PFSK-1 (cell line): ENCODE results near the gene GPR17.

Experiments
- FOXP2 ChIP-seq: optimal IDR thresholded peaks from 2 replicates; pipeline ENCODE3; 2011; ENCODE audit warnings: borderline replicate concordance, control low read depth, inconsistent platforms; ENCODE audit not compliant: insufficient read depth; ENCODE audit errors: extremely low read length, extremely low read depth
- POLR2AphosphoS5 ChIP-seq: IDR thresholded peaks from 2 replicates; pipeline ENCODE4 v1.6.1; 2012; ENCODE audit warnings: low read depth, mild to moderate bottlenecking, control low read depth, low read length, moderate library complexity
- REST ChIP-seq, 2 experiments: IDR thresholded peaks; 2 replicates each; pipeline versions ENCODE4 v1.6.1 to v1.8.0; 2011 to 2012; ENCODE audit warnings: low read depth in 2 of 2, low read length in 2 of 2, control low read depth in 1 of 2, inconsistent platforms in 1 of 2, mild to moderate bottlenecking in 1 of 2, moderate library complexity in 1 of 2; ENCODE audit not compliant: insufficient read depth in 1 of 2
- SIN3A ChIP-seq: IDR thresholded peaks from 2 replicates; pipeline ENCODE4 v1.6.1; 2012; ENCODE audit warnings: mild to moderate bottlenecking, low read length, moderate library complexity, borderline replicate concordance; ENCODE audit not compliant: insufficient read depth
- TAF1 ChIP-seq: IDR thresholded peaks from 2 replicates; pipeline ENCODE4 v1.6.1; 2012; ENCODE audit warnings: low read length, control low read depth, borderline replicate concordance; ENCODE audit not compliant: insufficient read depth

GPR17 gene

GRCh38 chr2:127659408-127660290 lies 13.7 kb downstream of the GPR17 start:
- no peak for TF ChIP-seq TAF1

- TF ChIP-seq SIN3A, result no peak
- no peak for TF ChIP-seq TAF1
Measured at GRCh38 chr2:127660291-127660578, 14.3 kb downstream of the GPR17 start.

- no peak for TF ChIP-seq TAF1
- no peak for TF ChIP-seq FOXP2
- TF ChIP-seq SIN3A, result no peak
- no peak for TF ChIP-seq REST (IDR thresholded peaks at IDR 0.05; ENCODE audit: insufficient read depth in 1 of 2, low read depth in 2 of 2, low read length in 2 of 2)
- TF ChIP-seq POLR2AphosphoS5, result no peak
Measured at GRCh38 chr2:127661072-127661649, 15.2 kb downstream of the GPR17 start.

- TF ChIP-seq POLR2AphosphoS5 (no peak), SIN3A (no peak), FOXP2 (no peak), TAF1 (no peak), REST (IDR thresholded peaks at IDR 0.05; ENCODE audit: insufficient read depth in 1 of 2, low read depth in 2 of 2, low read length in 2 of 2) (no peak)
Measured at GRCh38 chr2:127661949-127662510, 16.1 kb downstream of the GPR17 start.

- TF ChIP-seq TAF1 (no peak), REST (IDR thresholded peaks at IDR 0.05; ENCODE audit: insufficient read depth in 1 of 2, low read depth in 2 of 2, low read length in 2 of 2) (no peak), FOXP2 (no peak), SIN3A (no peak), POLR2AphosphoS5 (no peak)
Measured at GRCh38 chr2:127662937-127663565, 17.1 kb downstream of the GPR17 start.
